NCI-H1436 (cell line): ENCODE measurements around the gene WBP1L.
"Not testable (repeated sequence)": the region's sequence is repeated elsewhere in the genome, so short reads cannot be mapped to it uniquely, and the experiment has no call there.

Source experiments
- DNase-seq: peaks from one replicate; lab custom pipeline; 2025; lab: John Stamatoyannopoulos, UW

WBP1L gene

GRCh38 chr10:102841827-102842345 lies 98.1 kb downstream of the WBP1L start:
- DNase-seq: no peak

GRCh38 chr10:102843139-102843538 lies 99.4 kb downstream of the WBP1L start:
- DNase-seq: not testable (repeated sequence)

- not testable (repeated sequence) for DNase-seq
Measured at GRCh38 chr10:102844190-102844776, 100.5 kb downstream of the WBP1L start.

- no peak for DNase-seq
Measured at GRCh38 chr10:102845352-102845902, 101.7 kb downstream of the WBP1L start.

- DNase-seq: no peak
Measured at GRCh38 chr10:102850025-102850518, 106.3 kb downstream of the WBP1L start.

GRCh38 chr10:102853237-102853636 lies 109.5 kb downstream of the WBP1L start:
- not testable (repeated sequence) for DNase-seq

- peak; percentile 43 for DNase-seq
Measured at GRCh38 chr10:102855731-102856436, 112.1 kb downstream of the WBP1L start.

GRCh38 chr10:102856758-102857424 lies 113.1 kb downstream of the WBP1L start:
- no peak for DNase-seq

GRCh38 chr10:102859911-102860310 lies 116.2 kb downstream of the WBP1L start:
- DNase-seq: no peak

GRCh38 chr10:102863660-102864059 lies 119.9 kb downstream of the WBP1L start:
- no peak for DNase-seq

GRCh38 chr10:102865620-102866019 lies 121.9 kb downstream of the WBP1L start:
- no peak for DNase-seq
